GM12878 (cell line): ENCODE data around the gene CTPS1.

Source experiments
- CEBPB ChIP-seq, 2 experiments: fragments of 150-350 bp in 1 of 2; IDR thresholded peaks; 2 replicates each; pipeline ENCODE4 v1.6.1; 2012 to 2014; ENCODE audit warnings: low read depth in 2 of 2, low read length in 2 of 2, borderline replicate concordance in 1 of 2, inconsistent platforms in 1 of 2
- CREB1 ChIP-seq: IDR thresholded peaks from 2 replicates; pipeline ENCODE4 v1.6.1; 2012; ENCODE audit warnings: low read depth, mild to moderate bottlenecking, inconsistent platforms
- CTCF ChIP-seq, 3 experiments: IDR thresholded peaks in 2 of 3; conservative IDR thresholded peaks in 1 of 3; 2 replicates each; pipeline ENCODE4 v1.5.1; 2011; ENCODE audit warnings: low read depth in 3 of 3, low read length in 3 of 3, mild to moderate bottlenecking in 3 of 3, control low read depth in 2 of 3, moderate library complexity in 2 of 3, inconsistent platforms in 1 of 3, mixed read lengths in 1 of 3; ENCODE audit not compliant: control insufficient read depth in 2 of 3, insufficient read depth in 1 of 3; ENCODE audit errors: extremely low read depth in 1 of 3
- EZH2 ChIP-seq: IDR thresholded peaks from 2 replicates; pipeline ENCODE4 v1.6.1; 2012; ENCODE audit warnings: low read depth, mild to moderate bottlenecking, control low read depth, inconsistent platforms, low read length, borderline replicate concordance; ENCODE audit not compliant: control insufficient read depth
- MAX ChIP-seq: IDR thresholded peaks from 2 replicates; pipeline ENCODE4 v1.6.1; 2012; ENCODE audit warnings: low read depth, low read length, improper control_type of control experiment
- POLR2A ChIP-seq: IDR thresholded peaks from 2 replicates; pipeline ENCODE4 v1.6.1; 2011; ENCODE audit warnings: low read depth, mild to moderate bottlenecking, low read length
- POLR2AphosphoS2 ChIP-seq: IDR thresholded peaks from 2 replicates; pipeline ENCODE4 v1.6.1; 2011; ENCODE audit warnings: low read depth, mild to moderate bottlenecking, low read length, improper control_type of control experiment, moderate library complexity
- RB1 ChIP-seq: fragments of 450-650 bp; formaldehyde crosslinking; IDR thresholded peaks from 2 replicates; pipeline ENCODE4 v1.6.1; 2017; ENCODE audit warnings: mild to moderate bottlenecking, borderline replicate concordance
- SIN3A ChIP-seq: IDR thresholded peaks from 2 replicates; pipeline ENCODE4 v1.6.1; 2012; ENCODE audit warnings: low read depth, low read length, improper control_type of control experiment
- STAT1 ChIP-seq: fragments of 450-650 bp; conservative IDR thresholded peaks from 2 replicates; pipeline ENCODE4 v1.6.1; 2014; ENCODE audit warnings: antibody characterized with exemption, mild to moderate bottlenecking
- ZBTB33 ChIP-seq: fragments of 450-650 bp; IDR thresholded peaks from 2 replicates; pipeline ENCODE4 v1.6.1; 2017; ENCODE audit warnings: mild to moderate bottlenecking

- TF ChIP-seq STAT1 (no peak), MAX (no peak), EZH2 (no peak), POLR2A (peak; percentile 4; the same call in 1 of the 2 replicates), CTCF (IDR thresholded peaks at IDR 0.05 in 2 of 3, conservative IDR thresholded peaks at IDR 0.05 in 1 of 3; ENCODE audit: control insufficient read depth in 2 of 3, extremely low read depth in 1 of 3, insufficient read depth in 1 of 3, low read depth in 3 of 3, low read length in 3 of 3) (no peak), CEBPB (IDR thresholded peaks at IDR 0.05; ENCODE audit: borderline replicate concordance in 1 of 2, low read depth in 2 of 2, low read length in 2 of 2) (no peak), SIN3A (no peak), RB1 (no peak), POLR2AphosphoS2 (no peak), CREB1 (no peak), ZBTB33 (no peak)
Observed at GRCh38 chr1:41018018-41018410, 38.5 kb downstream of the CTPS1 start.
